Uterus (tissue), 4 donors: ENCODE measurements around the gene PSMB7. TPM values are rescaled to one million over a fixed set of nuclear protein-coding genes. Genes with fewer than 3 reads are reported as not detected.
A peak's percentile ranks its signal among the peaks of the same experiment; 100 is the strongest.

Experiments
- DNase-seq, 2 donors: peaks; one replicate each; pipeline ENCODE4 v3.0.0-alpha.2; 2019 to 2020
- H3K27ac ChIP-seq, 2 donors: fragments of 200-600 bp; sonication (generic); 1 replicate in 1 of 2; 2 replicates in 1 of 2; pipeline ENCODE4 v1.5.1; 2016 to 2018
- H3K27me3 ChIP-seq, 2 donors: fragments of 200-600 bp; sonication (generic); one replicate each; pipeline ENCODE4 v1.5.1; 2018 to 2019; ENCODE audit warnings: control low read depth in 1 of 2
- H3K36me3 ChIP-seq, 2 donors: fragments of 200-600 bp; sonication (generic); one replicate each; pipeline ENCODE4 v1.5.1; 2019; ENCODE audit warnings: control low read depth in 1 of 2
- H3K4me1 ChIP-seq, 2 donors: fragments of 200-600 bp; sonication (generic); one replicate each; pipeline ENCODE4 v1.5.1; 2018 to 2019; ENCODE audit warnings: control low read depth in 1 of 2
- H3K4me3 ChIP-seq, 2 donors: fragments of 200-600 bp; sonication (generic); 1 replicate in 1 of 2; 2 replicates in 1 of 2; pipeline ENCODE4 v1.5.1; 2018 to 2019; ENCODE audit warnings: mild to moderate bottlenecking in 1 of 2
- H3K9me3 ChIP-seq, 2 donors: fragments of 200-600 bp; sonication (generic); one replicate each; pipeline ENCODE4 v1.5.1; 2019; ENCODE audit warnings: control low read depth in 1 of 2
- CTCF ChIP-seq, 4 experiments: fragments of 200-600 bp in 2 of 4; fragments of 450-650 bp in 2 of 4; sonication (generic) in 2 of 4; IDR thresholded peaks; one replicate each; pipeline ENCODE4 v1.5.1; 2016 to 2019; ENCODE audit warnings: antibody characterized with exemption in 4 of 4, mild to moderate bottlenecking in 2 of 4, moderate library complexity in 1 of 4
- POLR2A ChIP-seq, 2 donors: fragments of 450-650 bp; IDR thresholded peaks; one replicate each; pipeline ENCODE4 v1.6.1; 2016; ENCODE audit warnings: antibody characterized with exemption in 2 of 2, mild to moderate bottlenecking in 1 of 2, moderate library complexity in 1 of 2
- intact Hi-C: fragments of 100-400 bp; cut with DNase I; formaldehyde crosslinking; loops from one replicate; pipeline ENCODE4 v1.15.1; 2023; ENCODE audit warnings: low total_unique reads
- total RNA-seq, 4 donors: library from RNA; depleted of rRNA in 3 of 4; stranded (reverse); fragments of >200 nt in 3 of 4; gene quantifications; one replicate each; pipeline versions ENCODE4 v1.1.0 to v1.2.4, GENCODE V29; 2014 to 2023
- donor health status: DM: yes; HTN: yes; CAD: no.

The PSMB7 gene
- total RNA-seq, 4 donors from 2014 or later: 86.1 to 292 (median 94.7) TPM

GRCh38 chr9:124403246-124403645 is 12.0 kb downstream of the PSMB7 start:
- Histone ChIP-seq H3K27ac (no peak overlapping the region), H3K27me3 (no peaks in the 10 kb centered on the region), H3K9me3 (no peaks in the 10 kb centered on the region), H3K4me1 (no peaks in the 10 kb centered on the region), H3K4me3 (no peak overlapping the region), H3K36me3 (no peaks in the 10 kb centered on the region)
- TF ChIP-seq POLR2A (IDR thresholded peaks at IDR 0.05): no peak
- no peak for TF ChIP-seq CTCF (IDR thresholded peaks at IDR 0.05)
- intact Hi-C loops: no loop called here
- DNase-seq: no peak

- DNase-seq: no peak
- Histone ChIP-seq H3K4me1 (no peaks in the 10 kb centered on the region), H3K4me3 (no peak overlapping the region), H3K9me3 (no peaks in the 10 kb centered on the region), H3K27ac (no peak overlapping the region), H3K36me3 (no peaks in the 10 kb centered on the region), H3K27me3 (no peaks in the 10 kb centered on the region)
- intact Hi-C loops: no loop called here
- TF ChIP-seq CTCF (IDR thresholded peaks at IDR 0.05) (no peak), POLR2A (IDR thresholded peaks at IDR 0.05) (no peak)
These were observed 15.0 kb downstream of the PSMB7 start for GRCh38 chr9:124399968-124400940.

GRCh38 chr9:124399323-124399967 is 15.8 kb downstream of the PSMB7 start:
- no peaks in the 10 kb centered on the region for H3K36me3 ChIP-seq
- no peak for TF ChIP-seq CTCF (IDR thresholded peaks at IDR 0.05)
- no peaks in the 10 kb centered on the region for H3K27me3 ChIP-seq
- no peaks in the 10 kb centered on the region for H3K9me3 ChIP-seq
- intact Hi-C loops: no loop called here
- no peak overlapping the region for H3K4me3 ChIP-seq
- peak in 1 of 2 donors; percentile 54 for DNase-seq
- no peaks in the 10 kb centered on the region for H3K4me1 ChIP-seq
- no peak overlapping the region for H3K27ac ChIP-seq

- Histone ChIP-seq H3K36me3 (no peaks in the 10 kb centered on the region), H3K27me3 (no peaks in the 10 kb centered on the region), H3K9me3 (no peaks in the 10 kb centered on the region), H3K4me1 (no peaks in the 10 kb centered on the region), H3K4me3 (no peak overlapping the region), H3K27ac (no peak overlapping the region)
- TF ChIP-seq POLR2A (IDR thresholded peaks at IDR 0.05) (no peak), CTCF (IDR thresholded peaks at IDR 0.05) (no peak)
- intact Hi-C loops: no loop called here
- no peak for DNase-seq
These were observed 16.9 kb downstream of the PSMB7 start for GRCh38 chr9:124398191-124398935.
